Ishikawa (cell line): ENCODE measurements around the gene MC5R.
A peak's percentile ranks its signal among the peaks of the same experiment; 100 is the strongest.

Experiments
- CEBPB ChIP-seq: IDR thresholded peaks from 2 replicates; pipeline ENCODE4 v1.6.1; 2012
- CREB1 ChIP-seq: IDR thresholded peaks from 2 replicates; pipeline ENCODE4 v1.6.1; 2012; ENCODE audit warnings: low read depth
- EP300 ChIP-seq: IDR thresholded peaks from 2 replicates; pipeline ENCODE4 v1.6.1; 2012; ENCODE audit warnings: borderline replicate concordance
- FOXM1 ChIP-seq: IDR thresholded peaks from 2 replicates; pipeline ENCODE4 v1.6.1; 2012; ENCODE audit warnings: low read depth, borderline replicate concordance
- NFIC ChIP-seq: IDR thresholded peaks from 2 replicates; pipeline ENCODE4 v1.6.1; 2012
- RAD21 ChIP-seq: IDR thresholded peaks from 2 replicates; pipeline ENCODE4 v1.6.1; 2012; ENCODE audit warnings: low read depth
- TAF1 ChIP-seq: IDR thresholded peaks from 2 replicates; pipeline ENCODE4 v1.6.1; 2012; ENCODE audit warnings: low read depth, mild to moderate bottlenecking
- TEAD4 ChIP-seq: IDR thresholded peaks from 2 replicates; pipeline ENCODE4 v1.6.1; 2012
- YY1 ChIP-seq: IDR thresholded peaks from 2 replicates; pipeline ENCODE4 v1.6.1; 2012; ENCODE audit warnings: low read depth
- TF ChIP-seq, protein P1 (sequence below): IDR thresholded peaks from 2 replicates; pipeline ENCODE4 v1.6.1; 2012
- TF ChIP-seq, protein P2 (sequence below): IDR thresholded peaks from 2 replicates; pipeline ENCODE4 v1.6.1; 2012

DNA sequence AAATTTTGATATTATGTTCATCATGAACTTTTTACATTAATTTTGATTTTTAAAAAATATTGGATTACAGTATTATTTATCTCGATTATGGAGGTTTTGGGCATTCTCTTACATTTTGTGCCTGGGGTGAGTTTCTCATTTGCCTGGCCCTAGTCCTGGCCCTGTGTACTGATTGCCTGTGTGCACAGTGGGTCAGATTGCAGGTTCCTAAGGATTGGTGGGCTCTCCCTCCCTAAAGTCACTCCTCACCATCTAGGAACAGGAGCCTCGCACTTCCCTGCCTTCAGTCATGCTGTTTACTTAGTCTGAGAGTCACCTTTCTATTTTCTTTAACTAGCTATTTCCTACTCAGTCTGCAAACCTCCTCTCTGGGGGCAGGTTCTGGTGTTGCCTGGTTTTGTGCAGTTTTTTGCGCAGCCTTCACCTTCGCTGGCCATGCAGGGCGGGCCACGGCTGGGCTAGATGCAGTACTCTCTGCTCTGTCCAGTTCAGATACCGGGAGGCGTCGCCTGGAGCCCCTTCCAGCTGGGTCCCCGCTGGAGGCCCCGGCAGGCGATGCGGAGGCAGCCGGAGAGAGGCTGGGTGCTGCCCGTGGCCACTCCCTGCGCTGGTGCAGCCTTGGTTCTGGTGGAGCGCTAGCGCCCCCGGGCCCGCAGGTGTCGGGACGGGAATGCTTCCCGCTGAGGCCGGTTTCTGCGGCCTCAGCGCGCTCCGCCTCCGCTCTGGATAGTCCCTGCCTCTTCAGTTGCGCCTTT, 23.3 kb upstream of the MC5R start:
- TF ChIP-seq EP300 = no peak
- no peak for TF ChIP-seq YY1
- TF ChIP-seq TEAD4 = no peak
- no peak for TF ChIP-seq TAF1
- TF ChIP-seq, protein P1, sequence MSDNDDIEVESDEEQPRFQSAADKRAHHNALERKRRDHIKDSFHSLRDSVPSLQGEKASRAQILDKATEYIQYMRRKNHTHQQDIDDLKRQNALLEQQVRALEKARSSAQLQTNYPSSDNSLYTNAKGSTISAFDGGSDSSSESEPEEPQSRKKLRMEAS = no peak
- peak; percentile 63; the same call in 1 of the 2 replicates for TF ChIP-seq RAD21
- no peak for TF ChIP-seq NFIC
- no peak for TF ChIP-seq CREB1
- TF ChIP-seq FOXM1 = no peak
- TF ChIP-seq, protein P2, sequence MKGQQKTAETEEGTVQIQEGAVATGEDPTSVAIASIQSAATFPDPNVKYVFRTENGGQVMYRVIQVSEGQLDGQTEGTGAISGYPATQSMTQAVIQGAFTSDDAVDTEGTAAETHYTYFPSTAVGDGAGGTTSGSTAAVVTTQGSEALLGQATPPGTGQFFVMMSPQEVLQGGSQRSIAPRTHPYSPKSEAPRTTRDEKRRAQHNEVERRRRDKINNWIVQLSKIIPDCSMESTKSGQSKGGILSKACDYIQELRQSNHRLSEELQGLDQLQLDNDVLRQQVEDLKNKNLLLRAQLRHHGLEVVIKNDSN = no peak
- no peak for TF ChIP-seq CEBPB
